GM04504 (cell line): Measurements from ENCODE around the gene ADGRG3.
"Not testable (repeated sequence)": the region's sequence is repeated elsewhere in the genome, so short reads cannot be mapped to it uniquely, and the experiment has no call there.

Experiments used
- DNase-seq: peaks from one replicate; pipeline ENCODE4 v3.0.0-alpha.2; 2012; ENCODE audit warnings: low read depth

ADGRG3 gene

DNA sequence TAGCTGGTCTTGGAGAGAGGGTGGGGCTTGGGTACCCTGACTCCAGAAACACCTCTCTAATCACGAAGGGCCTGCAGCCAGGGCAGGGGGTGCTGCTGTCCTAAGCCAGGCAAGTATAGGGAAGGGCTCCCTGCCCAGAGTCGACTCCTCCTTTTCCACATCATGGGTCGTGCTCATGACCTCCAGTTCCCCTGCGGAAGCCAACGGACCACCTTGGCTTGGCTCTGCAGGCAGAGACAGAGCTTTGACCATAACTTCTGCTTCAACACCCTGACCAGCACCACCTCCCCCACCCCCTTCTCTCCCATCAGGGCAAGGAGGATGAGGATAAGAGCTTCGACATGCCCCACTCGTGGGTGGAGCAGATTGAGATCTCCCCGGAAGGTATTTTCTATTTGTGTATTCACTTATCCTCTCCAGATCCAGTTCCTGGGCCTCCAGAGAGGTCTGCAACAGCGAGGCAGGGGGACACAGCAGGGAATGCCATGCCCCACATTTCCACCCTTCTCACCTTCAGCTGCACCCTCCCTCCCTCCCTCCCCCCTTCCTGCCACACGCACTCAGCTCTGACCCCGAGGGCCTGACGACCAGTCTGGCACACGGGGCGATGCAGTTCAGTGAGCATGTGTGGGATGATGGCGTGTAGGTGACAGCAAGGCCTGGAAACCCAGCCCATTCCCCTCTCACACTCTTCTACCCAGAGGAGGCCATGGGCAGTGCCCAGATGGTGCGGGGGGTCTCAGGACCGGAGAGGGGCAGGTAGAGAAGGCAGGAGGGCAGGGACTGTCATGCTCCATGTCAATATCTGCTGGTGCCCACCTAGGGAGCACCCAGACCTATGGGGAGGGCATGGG lies 53.5 kb downstream of the ADGRG3 start:
- no peak for DNase-seq

DNA sequence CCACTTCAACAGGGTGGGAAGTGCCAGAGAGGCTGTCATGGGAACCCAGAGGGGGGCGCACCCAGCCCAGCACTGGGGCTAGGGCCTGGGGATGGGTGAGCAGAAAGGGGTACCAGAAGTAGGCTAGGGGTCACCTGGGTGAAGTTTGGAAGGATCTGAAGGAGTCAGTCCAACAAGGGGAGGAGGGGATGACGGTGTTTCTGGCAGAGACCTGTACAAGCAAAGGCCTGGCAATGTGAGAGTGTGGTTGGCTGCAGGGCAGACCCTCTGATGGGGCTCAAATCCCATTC lies 54.0 kb downstream of the ADGRG3 start:
- DNase-seq: no peak

DNA sequence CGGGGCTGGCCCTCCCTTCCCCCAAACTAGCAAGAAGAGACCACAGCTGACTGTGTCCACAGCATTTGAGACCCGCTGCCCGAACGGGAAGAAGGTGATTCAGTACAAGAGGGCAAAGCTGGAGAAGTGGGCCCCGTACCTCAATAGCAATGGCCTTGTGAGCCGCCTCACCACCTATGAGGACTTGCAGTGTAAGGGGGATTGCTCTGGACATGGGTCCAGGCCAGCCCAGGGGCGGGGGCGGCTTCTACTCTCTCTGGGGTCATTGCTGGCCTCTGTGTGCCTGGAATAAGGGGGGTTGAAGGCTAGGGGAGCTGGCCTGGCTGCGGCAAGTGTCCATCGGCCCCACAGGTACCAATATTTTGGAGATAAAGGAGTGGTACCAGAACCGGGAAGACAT lies 54.5 kb downstream of the ADGRG3 start:
- no peak for DNase-seq

DNA sequence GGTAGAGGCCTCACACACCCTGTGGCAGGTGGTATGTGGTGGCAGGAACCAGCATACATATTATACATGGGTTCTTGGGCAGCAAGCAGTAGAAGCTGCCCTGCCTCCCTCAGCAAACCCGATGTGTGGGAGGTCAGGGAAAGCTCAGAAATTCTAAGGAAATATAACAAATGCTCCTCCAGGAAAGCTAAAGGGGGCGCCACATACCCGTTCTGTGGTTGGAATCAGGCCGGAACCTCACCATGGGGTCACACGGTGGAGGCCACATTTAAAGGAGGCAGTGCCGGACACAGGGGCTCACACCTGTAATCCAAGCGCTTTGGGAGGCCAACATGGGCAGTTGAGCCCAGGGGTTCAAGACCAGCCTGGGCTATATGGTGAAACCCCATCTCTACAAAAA lies 55.1 kb downstream of the ADGRG3 start:
- no peak for DNase-seq

DNA sequence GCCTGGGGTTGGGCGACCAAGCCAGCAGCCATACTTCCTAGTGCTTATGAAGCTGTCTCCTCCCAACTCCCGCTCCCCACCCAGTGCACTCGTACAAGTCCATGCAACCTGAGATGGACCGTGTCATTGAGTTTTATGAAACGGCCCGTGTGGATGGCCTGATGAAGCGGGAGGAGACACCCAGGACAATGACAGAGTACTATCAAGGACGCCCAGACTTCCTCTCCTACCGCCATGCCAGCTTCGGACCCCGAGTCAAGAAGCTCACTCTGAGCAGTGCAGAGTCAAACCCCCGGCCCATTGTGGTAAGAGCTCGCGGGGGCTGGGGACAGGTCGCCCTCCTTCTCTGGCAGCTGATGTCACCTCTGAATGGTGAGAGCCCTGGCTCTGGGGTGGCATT lies 56.4 kb downstream of the ADGRG3 start:
- DNase-seq: no peak

DNA sequence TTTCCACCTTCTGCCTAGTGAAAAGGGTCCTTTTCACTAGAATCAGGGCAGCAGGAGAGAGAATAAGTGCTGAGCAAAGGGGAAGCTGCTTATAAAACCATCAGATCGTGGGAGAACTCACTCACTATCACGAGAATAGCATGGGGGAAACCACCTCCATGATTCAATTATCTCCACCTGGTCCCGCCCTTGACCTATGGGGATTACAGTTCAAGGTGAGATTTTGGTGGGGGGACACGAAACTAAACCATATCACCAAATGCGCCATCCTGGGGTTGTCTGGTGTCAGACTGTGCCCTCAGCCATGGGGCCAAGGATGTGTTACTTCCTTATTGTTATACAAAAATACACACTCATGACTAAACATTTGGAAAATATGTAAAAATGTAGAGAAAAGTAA lies 57.0 kb downstream of the ADGRG3 start:
- no peak for DNase-seq

DNA sequence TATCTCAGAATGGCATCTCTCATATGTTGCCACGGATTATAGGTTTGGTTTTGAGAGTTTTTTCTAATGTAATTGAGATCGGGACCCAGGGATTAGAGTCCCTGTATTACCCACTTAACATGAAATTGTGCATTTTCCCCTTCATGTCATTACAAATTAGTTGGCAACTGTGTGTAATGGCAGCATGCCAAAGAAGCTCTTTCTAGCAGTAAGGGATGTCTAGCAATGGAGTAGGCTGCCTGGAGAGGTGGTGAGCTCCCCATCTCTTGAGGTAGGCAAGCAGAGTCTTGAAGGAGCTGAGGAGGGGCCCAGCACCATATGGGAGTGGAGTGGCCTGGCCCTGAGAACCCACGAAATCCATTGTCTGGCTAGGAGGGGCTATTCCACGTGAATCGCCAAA lies 57.4 kb downstream of the ADGRG3 start:
- no peak for DNase-seq

DNA sequence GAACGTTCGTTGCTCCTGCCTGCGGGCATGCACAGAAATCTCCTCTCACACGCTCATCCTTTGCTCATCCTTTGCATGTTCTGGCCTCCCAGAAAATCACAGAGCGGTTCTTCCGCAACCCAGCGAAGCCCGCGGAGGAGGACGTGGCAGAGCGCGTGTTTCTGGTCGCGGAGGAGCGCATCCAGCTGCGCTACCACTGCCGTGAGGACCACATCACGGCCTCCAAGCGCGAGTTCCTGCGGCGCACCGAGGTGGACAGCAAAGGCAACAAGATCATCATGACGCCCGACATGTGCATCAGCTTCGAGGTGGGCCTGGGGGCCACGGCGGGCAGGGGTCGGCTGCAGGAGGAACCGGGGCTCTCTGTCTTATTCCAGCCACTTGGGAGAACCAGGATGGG lies 57.9 kb downstream of the ADGRG3 start:
- DNase-seq: no peak

DNA sequence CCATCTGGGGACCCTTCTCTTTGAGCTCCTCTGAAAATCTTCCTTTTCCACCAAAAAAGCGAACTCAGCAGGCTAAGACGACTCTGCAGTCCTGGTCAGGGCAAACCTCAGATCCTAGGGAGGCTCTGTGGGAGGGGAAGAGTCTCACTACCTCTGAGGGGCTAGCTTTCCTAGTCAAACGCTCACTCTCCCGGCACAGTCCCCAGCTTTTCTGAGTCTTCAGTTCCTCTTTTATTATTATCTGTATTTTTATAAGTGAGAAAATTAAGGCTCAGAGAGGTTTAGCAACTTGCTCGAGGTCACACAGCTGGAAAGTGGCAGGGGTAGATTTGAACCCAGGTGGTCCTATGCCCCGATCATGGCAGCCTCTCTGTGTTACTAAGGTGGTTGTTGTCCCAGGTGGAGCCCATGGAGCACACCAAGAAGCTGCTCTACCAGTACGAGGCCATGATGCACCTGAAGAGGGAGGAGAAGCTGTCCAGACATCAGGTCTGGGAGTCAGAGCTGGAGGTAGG lies 58.4 kb downstream of the ADGRG3 start:
- no peak for DNase-seq

DNA sequence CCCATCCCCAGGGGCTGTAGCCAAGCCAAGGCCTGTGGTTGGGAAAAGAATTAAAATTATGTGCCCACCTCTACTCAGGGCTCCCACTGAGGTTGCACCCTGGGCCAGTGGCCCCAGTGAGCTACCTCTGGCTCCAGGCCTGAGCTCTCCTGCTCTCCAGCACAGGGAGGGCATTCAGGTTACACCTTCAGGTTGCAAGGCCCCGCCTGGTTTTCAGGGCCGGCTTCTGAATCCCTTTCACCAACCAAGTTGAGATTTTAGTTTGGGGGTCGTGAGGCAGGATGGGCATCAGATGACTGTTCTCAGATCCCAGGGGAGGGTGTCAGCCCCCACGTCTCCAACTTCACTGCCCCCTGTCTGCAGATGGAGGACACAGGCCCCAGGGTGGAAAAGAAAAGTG lies 59.5 kb downstream of the ADGRG3 start:
- DNase-seq: no peak

DNA sequence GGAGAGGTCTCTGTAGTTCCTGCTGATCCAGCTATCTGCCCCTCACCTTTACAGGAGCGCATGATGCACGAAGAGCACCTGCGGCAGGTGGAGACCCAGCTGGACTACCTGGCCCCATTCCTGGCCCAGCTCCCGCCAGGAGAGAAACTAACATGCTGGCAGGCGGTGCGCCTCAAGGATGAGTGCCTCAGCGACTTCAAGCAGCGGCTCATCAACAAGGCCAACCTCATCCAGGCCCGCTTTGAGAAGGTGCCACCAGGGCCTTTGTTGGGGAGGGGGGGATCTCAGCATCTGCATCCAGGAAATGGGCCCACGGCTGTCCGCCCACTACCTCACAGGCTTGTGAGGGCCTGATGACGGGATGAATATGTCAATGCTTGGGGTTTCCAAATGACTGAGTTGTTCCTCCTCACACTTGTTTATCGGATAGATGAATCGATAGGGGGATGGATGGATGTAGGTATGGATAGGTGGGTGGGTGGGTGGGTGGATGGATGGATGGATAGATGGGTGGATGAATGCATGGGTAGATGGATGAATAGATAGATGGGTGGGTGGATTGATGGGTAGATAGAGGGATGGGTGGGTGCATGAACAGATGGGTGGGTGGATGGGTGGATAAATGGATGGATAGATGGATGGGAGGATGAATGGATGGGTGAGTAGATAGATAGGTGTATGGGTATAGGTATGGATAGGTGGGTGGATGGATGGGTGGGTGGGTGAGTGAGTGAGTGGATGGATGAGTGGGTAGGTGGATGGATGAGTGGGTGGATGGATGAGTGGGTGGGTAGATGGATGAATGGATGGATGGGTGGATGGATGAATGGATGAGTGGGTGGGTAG lies 60.5 kb downstream of the ADGRG3 start:
- no peak for DNase-seq

DNA sequence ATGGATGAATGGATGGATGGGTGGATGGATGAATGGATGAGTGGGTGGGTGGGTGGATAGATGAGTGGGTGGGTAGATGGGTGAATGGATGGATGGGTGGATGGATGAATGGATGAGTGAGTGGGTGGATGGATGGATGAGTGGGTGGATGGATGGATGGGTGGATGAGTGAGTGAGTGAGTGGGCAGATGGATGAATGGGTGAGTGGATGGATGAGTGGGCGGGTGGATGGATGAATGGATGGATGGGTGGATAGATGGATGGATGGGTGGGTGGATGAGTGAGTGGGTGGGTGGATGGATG lies 61.0 kb downstream of the ADGRG3 start:
- no peak for DNase-seq

DNA sequence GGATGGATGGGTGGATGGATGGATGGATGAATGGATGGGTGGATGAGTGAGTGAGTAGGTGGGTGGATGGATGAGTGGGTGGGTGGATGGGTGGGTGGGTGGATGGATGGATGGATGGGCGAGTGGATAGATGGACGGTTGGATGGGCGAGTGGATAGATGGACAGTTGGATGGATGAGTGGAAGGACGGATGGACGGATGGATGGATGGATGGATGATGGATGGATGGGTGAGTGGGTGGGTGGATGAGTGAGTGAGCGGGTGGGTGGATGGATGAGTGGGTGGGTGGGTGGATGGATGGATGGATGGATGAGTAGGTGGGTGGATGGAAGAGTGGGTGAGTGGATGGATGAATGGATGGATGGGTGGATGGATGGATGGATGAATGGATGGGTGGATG lies 61.7 kb downstream of the ADGRG3 start:
- not testable (repeated sequence) for DNase-seq

DNA sequence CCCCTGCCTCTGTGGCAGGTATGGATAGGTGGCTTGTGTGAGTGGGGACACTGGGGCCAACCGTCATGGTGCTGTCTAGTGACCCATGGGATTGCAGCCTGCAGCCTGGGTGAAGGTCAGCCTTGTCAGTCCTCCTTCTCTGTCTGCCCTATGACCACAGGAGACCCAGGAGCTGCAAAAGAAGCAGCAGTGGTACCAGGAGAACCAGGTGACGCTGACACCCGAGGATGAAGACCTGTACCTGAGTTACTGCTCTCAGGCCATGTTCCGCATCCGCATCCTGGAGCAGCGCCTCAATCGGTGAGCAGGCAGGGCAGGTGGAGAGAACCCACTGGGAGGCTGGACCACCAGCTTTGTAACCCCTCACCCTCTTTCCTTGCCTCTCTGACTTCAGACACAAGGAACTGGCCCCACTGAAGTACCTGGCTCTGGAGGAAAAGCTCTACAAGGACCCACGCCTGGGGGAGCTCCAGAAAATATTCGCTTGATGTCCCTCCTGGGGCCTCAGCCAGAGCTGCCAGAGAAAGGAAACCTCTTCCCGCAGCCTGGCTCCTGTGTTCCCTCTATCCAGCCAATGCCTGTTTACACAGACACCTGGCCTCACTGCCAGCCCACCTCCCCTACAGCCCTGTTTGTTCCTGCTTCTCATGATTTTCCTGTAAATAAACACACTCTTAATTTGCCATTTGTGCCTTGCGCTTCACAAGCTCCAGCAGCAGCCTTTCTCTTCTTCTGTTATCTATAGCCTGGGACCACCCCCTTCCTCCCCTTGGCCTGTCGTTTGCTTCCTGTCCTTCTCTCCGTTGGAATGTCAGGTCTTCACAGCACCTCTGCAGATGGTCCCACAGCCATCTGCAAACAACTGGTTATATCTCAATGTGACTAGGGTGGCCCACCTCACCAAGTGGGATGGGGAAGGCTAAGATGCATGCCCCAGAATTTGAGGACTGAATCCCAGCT lies 62.9 kb downstream of the ADGRG3 start:
- DNase-seq: no peak

DNA sequence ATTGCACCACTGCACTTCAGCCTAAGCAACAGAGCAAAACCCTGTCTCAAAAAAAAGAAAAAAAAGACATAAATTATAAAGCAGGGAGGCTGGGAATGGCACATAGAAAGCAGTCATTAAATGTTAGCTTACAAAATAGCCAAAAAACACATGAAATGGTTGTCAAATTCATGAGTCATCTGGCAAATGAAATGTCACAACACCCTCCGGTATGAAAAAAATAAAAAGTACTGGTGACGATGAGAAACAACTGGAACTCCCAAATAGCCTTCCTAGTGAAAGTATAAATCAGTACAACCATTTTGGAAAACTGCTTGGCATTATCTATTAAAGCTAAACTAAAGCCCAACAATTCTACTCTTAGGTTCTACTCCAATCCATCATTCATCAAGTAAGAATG lies 63.9 kb downstream of the ADGRG3 start:
- DNase-seq: peak; percentile 80

DNA sequence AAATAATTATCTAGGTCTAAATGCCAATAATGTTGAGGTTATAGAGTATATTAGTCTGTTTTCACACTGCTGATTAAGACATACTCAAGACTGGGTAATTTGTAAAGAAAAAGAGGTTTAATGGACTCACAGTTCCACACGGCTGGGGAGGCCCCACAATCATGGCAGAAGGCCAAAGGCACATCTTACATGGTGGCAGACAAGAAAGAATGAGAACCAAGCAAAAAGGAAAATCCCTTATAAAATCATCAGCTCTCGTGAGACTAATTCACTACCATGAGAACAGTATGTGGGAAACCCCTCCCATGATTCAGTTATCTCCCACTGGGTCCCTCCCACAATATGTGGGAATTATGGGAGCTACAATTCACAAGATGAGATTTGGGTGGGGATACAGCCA lies 64.6 kb downstream of the ADGRG3 start:
- no peak for DNase-seq

DNA sequence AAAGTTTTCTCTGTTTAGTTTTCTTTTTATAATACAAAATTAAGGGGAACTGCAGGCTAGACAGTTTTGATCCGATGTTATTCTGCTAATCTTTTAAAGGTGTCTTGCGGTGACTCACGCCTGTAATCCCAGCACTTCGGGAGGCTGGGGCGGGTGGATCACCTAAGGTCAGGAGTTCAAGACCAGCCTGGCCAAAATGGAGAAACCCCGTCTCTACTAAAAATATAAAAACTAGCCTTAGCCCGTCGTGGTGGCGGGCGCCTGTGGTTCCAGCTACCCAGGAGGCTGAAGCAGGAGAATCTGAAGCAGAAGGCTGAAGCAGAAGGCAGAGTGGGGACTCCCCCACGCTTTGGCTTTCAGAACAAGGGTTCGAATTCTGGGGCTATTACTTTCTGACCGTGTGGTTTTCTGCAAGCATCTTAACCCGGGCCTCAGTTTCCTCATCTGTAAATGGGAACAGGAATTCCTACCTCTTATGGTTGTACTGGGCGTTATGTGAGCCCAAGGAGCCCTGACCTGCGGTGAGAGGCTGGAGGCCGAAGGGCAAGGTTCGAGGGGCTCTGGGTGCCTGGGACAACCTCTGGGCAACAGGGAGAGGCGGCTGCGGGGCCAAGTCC lies 66.3 kb downstream of the ADGRG3 start:
- no peak for DNase-seq

DNA sequence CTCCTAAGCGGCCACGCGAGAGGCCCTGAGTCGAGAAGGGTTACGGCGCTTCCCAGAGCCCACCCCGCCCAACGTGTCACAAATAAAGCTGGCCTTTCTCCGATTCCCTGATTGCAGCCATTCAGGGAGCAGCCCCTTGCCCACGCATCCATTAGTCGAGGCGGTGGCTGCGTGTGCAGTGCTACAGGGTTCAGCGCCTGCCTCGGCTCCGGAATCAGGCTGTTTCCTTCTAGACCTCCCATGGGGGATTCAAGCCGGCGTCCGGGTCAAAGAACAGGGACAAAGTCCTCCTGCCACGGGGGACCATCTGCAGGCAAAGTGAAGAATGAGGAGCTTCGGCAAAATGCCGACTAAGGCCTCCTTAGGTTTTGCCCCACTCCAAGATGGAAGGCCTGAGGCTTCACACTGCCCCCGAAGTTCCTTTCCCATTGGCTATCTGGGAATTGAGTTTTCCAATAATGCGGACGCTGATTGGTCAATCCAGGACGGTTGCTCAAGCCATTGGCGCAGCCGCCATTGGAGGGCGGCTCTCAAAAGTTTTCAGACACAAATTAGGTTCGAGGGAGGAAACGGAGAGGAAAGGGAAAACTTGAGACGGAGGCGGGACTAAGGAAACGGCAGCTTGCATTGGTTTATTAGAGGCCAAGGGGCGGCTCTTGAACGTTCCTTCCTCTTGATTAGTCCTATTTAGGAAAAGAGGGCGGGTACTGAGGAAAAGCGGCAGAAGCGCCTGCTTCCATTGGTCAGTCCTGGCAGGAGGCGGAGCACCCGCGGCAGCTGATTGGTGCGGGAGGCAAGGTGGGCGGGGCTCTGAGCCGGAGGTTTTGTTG lies 67.0 kb downstream of the ADGRG3 start:
- peak; percentile 100 for DNase-seq

DNA sequence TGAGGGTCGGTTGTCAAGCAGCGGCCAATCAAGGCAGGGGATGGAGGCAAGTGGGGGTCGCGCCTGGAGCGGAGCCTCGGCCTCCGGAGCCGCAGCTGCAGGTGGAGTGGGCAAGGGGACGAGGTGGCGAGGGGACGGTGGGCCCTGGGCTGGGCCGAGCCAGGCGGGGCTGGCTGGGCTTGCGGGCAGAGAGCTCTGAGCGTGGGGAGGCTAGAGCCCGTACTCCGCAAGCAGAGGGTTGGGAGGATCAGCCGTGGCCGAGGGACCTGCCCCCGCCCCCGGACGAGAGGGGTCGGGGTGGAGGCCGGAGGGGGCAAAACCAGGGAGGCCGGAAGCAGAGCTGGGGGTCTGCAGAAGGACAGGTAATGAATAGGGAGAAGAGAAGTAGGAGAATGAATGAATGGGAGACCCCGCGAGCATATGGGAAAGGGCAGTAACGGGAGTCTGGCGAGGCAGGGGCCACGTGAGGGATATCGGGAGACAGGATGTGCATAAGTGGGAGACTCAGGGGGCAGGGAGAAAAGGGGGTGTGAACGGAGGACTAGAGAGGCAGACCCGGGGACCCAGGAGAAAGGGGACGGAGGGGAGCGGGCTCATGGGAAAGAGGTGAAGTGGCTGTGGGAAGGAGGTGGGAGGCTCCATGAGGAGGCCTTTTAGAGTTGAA lies 67.8 kb downstream of the ADGRG3 start, which contains the start of gene KATNB1:
Gene KATNB1 (plus strand): TSS at position 16 of the 664 bp plus-strand sequence. CDS start 1,474 bp downstream, outside the sequence.
- no peak for DNase-seq
